Nucleus accumbens (tissue), 56 donors: Measurements from ENCODE around the gene CHERP.
"Not testable (repeated sequence)": the region's sequence is repeated elsewhere in the genome, so short reads cannot be mapped to it uniquely, and the experiment has no call there.

ENCODE experiments used
- DNase-seq, 56 donors: peaks; one replicate each; lab custom pipeline; 2025; lab: John Stamatoyannopoulos, UW

Gene CHERP

DNA sequence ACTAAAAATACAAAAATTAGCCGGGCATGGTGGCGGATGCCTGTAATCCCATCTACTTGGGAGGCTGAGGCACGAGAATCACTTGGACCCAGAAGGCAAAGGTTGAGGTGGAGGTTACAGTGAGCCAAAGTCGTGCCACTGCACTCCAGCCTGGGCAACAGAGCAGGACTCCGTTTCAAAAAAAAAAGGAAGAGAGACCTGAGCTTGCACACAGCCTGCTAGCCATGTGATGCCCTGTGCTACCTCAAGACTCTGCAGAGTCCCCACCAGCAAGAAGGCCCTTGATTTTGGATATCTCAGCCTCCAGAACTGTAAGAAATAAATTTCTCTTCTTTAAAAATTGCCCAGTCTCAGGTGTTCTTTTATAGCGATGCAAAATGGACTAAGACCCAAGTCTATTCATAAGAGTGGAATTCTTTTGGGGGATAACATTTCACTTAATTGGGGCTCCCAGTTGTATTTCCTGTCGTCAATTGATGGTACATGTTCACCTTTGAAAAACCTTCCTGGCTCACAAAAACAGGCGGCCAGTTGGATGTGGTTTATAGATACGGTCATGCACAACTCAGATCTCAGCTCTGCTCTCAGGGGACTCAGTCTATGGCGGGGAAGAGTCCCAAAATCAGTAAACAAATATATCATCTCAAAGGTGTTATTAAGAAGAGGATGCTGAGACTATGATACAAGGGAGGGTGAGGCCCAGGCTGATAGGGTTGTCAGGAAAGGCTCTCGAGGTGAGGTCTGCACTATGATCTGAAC lies 2.4 kb upstream of the CHERP start:
- no peak for DNase-seq

DNA sequence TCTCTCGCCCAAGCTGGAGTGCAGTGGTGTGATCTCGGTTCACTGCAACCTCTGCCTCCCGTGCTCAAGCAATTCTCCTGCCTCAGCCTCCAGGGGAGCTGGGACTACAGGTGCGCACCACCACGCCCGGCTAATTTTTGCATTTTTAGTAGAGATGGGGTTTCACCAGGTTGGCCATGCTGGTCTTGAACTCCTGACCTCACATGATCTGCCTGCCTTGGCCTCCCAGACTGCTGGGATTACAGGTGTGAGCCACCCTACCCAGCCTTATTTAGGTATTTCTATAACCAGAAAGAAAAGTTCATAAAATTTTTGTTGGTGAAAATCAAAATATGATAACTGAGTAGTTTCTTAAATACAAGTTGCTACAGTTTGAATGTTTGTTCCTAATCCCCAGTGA lies 1.5 kb upstream of the CHERP start:
- not testable (repeated sequence) for DNase-seq

DNA sequence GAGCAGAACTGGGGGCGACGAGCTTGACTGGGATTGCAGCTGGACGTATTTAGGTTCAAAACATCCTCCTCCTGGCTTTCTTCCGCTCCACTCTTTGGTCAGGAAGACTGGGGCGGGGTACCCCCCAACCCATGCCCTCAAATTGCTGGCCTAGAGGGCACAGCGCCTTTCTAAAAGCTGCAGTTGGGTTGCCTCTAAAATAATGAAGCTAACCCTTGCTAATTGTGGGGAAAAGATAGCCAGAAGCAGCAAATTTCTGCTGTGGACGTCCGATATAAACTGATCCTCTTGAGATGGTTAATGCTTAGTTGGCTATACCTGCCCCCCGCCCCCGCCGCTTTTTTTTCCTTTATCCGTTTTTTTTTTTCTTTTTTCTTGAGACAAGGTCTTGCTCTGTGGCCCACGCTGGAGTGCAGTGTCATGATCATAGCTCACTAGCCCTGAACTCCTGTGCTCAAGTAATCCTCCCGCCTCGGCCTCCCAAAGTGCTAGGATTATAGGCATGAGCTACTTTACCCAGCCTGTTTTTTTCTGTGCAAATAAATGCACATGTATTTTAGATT lies 754 bp upstream of the CHERP start:
- DNase-seq = peak in 1 of 56 donors; percentile 28

DNA sequence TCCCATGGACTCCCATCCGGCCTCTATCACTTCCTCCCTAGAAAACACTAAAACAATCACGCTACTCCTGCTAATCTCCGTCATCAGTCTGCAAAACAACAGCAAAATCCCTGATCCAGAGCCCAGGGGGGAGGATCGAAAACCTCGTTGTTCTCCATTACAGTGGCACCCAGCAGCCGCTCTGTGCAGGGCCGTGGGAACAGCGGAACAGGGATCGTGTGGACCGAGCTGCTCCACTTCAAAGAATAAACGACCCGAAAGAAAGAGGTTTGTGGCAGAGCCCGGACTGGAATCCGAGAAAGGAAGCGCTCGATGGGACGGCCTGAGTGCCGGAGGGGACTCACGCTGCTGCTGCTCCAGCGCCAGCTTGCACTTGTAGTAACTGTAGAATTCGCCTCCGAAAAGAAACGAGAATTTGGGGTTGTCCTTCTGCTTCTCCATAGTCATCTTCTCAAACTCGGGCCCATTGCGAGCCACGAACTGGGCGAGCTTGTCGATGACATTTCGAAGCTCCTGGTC lies 652 bp downstream of the CHERP start:
- no peak for DNase-seq

DNA sequence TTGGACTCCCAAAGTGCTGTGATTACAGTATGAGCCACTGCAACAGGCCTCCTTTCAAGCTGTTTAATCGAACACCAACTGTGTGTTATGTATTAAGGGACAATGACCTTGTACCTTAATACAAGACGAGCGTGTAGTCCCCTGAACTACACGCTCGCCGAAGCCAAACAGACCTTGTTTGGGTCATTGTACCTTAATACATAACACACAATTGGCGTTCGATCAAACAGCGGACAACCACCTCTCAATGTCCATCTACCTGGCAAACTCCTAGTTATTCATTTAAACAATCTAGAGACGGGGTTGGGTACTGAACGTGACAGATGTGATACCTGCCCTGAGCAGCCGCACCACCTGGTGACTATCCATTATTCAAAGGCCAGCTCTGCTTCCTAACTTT lies 1.3 kb downstream of the CHERP start:
- no peak for DNase-seq

DNA sequence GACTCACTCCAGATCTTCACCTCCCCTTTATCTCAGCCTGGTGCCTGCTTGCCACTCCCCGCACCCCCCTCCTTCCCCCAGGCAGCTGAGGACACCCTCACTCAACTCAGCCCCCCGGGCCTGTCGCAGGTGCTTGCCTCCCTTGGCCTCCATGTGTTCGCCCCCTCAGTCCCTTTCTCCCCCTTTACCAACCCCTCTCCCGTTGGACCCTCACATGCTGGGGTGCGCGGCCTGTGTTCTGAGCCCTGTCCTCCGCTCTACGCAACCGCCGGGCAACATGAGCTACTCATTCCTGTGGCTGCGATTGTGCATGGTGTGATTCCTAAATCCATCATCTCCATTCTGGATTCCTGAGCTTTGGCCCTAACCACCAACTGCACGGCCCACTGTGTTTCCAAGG lies 5.1 kb downstream of the CHERP start:
- DNase-seq = no peak

DNA sequence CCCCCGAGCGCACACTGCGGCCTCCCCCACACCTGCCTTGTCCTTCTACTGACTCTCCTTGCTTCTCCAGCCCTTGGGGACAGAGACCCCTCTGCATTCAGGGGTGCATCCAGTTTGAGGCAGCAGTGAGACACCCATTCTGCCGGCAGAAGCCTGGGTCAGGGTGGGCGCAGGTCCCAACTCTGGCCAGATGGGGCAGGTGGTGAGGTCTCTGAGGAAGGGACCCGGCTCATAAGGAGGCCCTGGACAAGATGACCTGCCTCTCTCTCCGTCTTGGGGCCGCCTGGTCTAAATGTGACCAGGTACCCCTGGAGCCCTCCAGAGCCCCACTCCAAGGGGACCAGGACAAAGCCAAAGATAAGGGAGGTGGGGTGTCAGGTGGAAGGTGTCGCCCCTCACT lies 6.1 kb downstream of the CHERP start:
- no peak for DNase-seq

DNA sequence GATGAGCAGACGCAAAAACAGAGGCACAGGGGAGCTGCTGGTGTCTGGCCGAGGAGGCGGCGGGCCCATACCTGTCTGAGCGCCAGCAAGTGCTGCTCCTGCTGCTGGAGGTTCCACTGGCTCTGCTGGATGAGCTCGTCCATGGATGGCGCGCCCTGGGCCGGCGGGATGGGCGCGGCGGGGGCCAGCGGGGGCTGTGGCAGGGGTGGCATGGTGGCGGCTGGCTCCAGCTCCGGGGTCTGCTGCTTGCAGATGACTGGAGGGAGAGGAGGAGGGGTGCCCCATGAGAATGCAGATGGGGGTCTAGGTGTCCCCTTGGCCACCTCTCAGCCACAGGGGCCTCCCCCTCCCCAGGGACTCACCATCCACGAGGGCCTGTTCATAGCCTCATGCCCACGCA lies 6.9 kb downstream of the CHERP start:
- no peak for DNase-seq

DNA sequence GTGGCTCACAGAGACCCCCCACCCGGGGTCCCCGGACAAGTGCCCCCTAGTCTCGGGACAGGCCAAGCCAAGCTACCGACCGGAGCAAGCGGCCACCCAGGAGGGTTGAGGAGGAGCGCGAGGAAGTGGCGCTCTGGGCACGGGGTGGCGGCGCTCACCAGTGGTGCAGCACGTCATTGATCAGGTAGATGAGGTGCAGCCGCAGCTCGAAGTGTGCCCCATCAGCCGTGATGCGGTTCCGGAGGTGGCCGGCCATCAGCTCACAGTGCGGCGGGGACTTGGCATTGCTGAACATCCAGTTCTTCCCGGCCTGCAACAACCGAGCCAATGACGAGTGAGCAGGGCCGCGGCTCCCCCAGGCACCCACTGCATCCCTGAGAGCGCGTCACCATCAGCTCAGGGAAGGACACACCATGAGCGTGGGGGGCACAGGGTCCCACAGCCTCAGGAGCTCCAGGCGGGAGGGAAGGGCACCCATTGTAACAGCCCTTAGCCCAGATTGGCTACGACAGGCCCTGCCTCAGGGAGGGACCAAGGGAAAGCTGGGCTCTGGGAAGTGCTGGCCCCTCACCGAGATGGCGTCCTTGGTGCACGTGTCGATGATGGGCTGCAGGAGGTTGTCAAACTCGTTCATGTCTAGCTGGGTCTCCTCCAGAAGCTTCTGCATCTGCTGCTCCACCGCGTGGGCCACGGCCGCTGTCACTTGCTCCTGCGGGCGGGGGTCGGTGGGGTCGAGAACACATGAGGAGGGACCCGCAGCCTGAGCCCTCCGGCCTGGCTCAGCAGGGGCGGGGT lies 9.6 kb downstream of the CHERP start:
- DNase-seq = no peak

DNA sequence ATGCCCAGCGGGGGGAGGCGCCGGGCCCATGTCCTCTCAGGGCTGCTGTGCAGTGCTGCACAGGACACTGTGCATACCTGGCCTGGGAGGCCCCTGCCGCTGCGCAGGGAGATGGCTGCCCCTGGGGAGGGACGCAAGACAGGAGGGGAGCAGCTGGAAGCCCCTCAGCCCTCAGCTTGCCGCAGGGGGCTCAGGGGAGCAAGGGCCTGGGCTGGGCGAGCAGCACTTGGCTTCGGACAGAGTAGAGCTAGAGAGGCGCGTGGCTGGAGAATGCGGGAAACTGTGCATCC lies 10.9 kb downstream of the CHERP start:
- DNase-seq = no peak

DNA sequence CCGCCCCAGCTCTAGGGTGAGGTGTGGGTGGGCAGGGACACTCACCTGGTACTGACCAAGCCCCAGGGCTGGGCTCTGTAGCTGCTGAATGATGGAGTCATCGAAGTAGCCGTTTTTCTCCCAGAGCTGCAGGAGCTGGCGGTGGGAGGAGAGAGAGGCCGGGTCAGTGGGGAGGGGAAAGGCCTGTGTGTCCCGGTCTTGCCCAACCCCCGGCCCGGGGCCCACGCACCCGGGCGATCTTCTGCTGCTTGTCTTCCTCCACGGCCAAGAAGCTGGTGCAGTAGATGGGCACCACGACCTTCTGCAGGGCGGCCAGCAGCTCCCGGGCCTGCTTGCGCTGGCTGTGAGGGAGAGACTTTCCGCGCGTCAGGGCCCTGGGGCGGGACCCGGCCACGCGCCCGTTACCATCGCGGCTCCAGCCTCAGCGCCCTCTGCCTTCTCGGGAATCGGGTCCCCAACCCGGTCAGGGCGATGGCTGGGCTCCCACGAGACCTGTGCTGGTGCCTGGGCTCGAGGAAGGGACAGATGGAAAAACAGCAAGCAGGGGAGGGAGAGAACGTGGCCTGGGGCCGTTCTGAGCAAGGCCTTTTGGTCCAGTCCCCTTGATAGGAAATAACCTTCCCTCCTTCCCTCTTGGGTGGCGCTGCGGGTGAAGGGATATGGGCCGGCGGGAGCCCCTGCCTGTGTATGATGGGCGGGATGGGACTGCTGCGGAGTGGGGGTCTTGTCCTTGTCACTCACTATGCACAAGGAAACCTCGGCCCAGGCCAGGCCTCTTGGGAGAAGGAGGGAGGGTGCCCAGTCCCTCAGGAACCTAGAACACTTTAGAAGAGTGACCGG lies 11.5 kb downstream of the CHERP start:
- DNase-seq = no peak

DNA sequence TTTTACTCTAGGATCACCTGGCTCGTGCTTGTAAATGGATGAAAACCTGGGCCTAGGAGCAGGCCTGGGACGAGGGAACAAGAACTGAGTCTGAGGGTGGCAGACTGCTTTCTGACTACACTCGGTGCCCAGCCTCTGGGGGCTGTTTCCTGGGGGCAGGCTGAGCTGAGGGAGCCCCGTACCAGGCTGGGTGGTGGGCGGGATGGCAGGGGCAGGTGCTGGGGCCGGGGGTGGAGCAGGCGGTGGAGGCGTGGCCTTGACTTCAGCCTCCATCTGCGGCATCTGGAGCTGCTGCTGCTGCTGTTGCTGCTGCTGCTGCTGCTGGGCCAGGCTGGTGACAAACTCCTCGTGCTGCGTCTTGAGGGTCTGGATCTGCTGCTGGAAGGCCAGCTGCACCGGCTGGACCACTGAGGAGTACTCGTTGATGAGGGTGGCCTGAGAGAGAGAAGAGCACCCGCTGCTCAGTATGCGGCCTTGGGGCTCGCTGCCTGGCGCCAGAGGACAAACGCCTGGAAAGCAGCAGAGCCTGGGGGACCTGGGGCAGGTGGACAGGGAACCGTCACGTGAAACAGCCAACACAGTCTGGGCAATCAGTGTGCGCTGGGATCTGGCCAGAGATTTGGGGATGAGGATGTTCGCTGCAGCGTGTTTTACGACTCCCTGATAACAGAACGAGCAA lies 12.6 kb downstream of the CHERP start:
- DNase-seq = no peak

DNA sequence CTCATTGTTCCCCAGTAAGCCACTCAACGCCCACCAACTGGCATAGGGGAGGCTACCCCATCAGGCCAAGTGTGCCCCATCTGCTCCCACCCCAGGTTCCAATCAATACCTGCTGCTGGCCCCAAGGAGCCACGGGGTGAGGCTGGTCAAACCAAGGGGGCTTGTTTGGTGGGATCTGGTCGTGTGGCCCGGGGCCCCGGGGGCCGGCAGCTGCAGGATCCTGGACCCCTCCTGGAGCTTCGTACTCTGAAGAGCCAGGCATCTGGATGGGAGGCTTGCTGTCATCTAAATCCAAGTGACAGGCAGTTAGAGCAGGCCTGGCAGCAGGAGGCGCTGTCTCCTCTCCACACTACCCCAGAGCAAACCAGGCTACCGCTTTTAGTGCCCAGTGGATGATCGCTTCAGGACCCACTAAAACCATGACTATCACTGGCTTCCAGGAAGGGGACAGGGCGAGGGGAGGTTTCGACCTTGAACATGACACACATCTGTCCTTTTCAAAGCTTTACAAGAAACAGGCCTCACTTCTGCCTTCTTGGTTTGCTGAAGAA lies 14.2 kb downstream of the CHERP start:
- no peak for DNase-seq

DNA sequence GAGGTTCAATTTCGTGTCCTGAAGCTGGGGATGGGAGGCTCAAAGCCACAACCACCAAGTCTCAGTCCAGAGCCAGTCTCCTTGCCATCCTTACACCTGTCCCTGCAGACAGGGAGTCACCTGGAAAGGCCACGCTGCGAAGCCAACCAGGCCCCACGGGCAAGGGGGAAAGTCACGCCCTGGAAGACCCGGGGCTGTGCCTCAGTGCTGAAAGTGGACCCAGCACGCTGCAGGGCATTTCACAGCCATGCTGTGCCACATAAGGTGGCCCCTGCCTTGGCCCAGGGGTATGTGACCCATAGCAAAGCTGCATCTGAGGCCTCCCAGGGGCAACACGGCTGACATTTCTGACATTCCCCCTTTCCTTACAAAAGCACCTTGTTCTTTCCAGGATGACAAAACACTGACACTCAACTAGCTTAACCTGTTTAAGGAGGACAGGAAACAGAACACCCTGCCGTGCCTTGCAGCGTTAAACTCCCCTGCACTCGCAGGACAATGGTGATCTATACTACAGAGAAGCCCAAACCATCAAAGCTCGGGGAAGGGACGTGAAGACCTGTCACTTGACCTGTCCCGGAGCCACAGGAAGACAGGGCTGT lies 14.8 kb downstream of the CHERP start:
- DNase-seq = no peak

DNA sequence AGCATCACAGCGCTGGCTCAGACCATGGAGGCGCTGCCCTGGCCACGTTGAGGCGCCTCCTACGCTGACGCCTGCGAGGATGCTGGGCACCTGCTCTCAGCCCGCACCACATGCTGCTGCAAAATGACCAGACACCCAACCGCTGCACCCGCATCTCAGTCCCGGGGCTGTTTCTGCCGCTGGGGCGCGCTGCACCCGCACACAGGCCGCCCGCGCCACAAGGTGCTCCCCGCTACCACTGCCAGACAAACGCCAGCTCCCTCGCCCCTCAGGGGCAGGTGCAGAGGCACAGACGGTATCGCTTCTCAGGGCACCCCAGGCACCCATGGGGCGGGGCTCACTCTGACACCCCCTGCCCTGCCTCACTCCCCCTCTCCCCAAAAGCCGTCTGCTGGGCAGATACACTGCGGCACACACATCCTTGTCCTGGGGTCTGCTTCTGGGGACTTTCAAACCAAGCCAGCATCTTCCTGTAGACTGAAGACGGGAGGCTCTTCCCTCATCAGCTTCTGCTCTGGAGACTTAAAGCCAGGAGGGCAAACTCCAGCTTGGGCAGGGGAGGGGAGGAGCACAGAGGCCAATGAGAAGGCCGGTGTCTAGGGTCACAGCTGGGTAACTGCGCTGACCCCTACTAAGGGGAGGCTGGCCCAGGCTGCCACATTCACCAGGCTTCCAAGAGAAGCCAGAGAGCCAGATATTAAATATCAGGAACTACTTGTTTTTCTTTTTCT lies 16.3 kb downstream of the CHERP start:
- DNase-seq = no peak

DNA sequence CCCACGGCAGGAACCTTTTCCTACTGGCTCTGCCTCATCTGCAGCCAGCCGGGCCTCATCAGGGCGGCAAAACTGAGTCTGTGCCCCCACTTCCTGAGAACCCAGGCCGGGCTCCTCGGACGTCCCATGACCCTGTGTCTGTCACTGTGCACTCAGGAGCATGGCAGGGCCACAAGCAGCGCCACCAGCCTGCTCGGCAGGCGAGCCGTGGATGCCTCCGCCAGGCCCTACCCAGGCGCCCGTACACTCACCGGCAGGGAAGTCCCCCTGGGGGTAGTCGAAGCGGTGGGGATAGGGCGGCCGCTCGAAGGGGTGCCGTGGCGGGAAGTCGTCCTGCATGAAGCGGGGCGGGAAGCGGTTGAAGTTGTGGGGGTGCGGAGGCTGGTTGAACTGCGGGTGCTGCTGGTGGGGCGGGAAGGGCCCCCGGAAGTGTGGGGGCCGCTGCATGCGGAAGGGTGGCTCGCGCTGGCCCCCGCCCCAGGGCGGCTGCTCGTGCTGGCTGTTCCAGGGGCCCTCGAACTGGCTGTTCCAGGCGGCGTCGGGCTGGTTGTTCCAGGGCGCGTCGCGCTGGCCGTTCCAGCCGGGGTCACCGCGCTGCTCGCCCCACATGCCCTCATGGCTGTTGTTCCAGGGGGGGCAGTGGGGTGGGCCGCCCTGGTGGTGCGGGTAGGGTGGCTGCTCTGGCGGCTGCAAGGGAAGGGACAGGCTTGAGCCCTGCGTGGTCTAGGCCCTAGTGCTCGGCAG lies 17.1 kb downstream of the CHERP start:
- DNase-seq = no peak

DNA sequence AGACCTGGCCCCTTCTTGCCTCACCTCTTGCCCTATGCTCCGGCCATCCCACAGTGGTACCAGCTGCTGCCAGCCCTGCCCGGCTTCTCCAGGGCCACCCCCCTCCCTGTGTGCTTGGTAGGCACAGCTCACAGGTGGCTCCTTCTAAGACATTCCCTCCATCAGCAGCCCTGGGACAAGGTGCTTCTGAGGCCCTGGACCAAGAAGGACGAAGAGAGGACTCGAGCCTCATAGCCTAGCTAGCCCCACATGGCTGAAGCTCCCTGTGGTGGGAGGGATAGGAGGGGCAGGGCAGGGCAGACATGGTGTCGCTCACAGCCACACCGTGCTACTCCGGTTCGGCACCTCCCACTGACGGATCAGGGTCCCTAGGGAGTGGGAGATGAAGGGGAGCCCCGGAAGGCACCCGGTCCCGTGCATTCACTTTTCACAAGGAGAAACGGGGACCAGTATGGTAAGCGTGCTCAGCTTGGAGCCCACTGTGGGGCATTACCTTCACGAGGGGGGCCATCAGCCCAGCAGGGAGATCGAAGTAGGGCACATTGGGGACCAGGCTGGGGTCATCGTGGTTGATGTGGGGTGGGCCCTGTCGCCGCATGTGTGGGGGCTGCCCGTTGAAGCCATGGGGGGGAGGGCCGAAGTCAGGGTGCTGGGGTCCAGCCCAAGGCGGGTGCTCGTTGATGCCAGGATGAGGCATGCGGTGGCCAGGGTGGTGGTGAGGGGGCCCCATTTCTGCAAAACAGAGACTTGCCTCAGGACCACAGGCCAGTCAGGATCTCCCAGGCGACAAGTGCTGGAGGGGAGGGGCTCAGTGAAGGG lies 19.5 kb downstream of the CHERP start:
- no peak for DNase-seq
